ENCODE results near the gene SCUBE1. TPM values are rescaled to one million over a fixed set of nuclear protein-coding genes. Genes with fewer than 3 reads are reported as not detected.
"Not testable (repeated sequence)": the region's sequence is repeated elsewhere in the genome, so short reads cannot be mapped to it uniquely, and the experiment has no call there.

Gene SCUBE1
- total RNA-seq, 4 donors from 2014 or later, result 0.38 to 4.0 (median 2.1) TPM

- Histone ChIP-seq H3K9me3 (no peaks in the 10 kb centered on the region), H3K36me3 (no peaks in the 10 kb centered on the region), H3K4me1 (no peaks in the 10 kb centered on the region), H3K27ac (no peak overlapping the region), H3K4me3 (no peak overlapping the region), H3K27me3 (peaks cover 0 to 34% (median 0%) of the 10 kb centered on the region in 4 donors)
- intact Hi-C loops (cut with DNase I), result no loop called here
- 87 to 90% methylated on average over 9 of the region's 9 CpGs for WGBS, 2 donors
- no peak for DNase-seq
- no peak for TF ChIP-seq POLR2A (IDR thresholded peaks at IDR 0.05)
- no peak for TF ChIP-seq CTCF (IDR thresholded peaks at IDR 0.05)
These were observed 17.4 kb upstream of the SCUBE1 start for GRCh38 chr22:43360576-43360975.

DNA sequence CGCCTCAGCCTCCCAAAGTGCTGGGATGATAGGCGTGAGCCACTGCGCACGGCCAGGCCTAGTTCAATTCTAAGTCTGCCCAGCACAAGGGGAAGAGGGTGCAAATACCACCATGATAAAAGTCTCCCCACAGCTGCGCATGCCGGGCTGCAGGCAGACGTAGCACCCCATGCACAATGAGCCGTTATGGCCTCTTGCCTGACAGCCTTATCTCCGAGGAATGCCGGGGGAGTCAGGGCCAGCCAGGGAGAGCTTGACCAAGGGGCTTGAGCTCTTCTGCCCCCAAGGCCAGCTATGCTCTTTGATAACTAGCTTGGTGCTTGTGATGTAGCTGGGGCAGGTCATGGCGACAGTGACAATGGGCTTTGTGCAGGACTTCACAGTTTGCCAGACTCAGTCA, 13.7 kb upstream of the SCUBE1 start:
- Histone ChIP-seq H3K4me1 (no peaks in the 10 kb centered on the region), H3K4me3 (no peak overlapping the region), H3K36me3 (no peaks in the 10 kb centered on the region), H3K27me3 (peaks cover 0 to 16% (median 0%) of the 10 kb centered on the region in 4 donors), H3K27ac (no peak overlapping the region), H3K9me3 (no peaks in the 10 kb centered on the region)
- intact Hi-C loops (cut with DNase I), result no loop called here
- DNase-seq, result no peak
- WGBS, 2 donors, result 87 to 88% methylated on average over 4 to 7 of the region's 11 CpGs
- no peak for TF ChIP-seq POLR2A (IDR thresholded peaks at IDR 0.05)
- TF ChIP-seq CTCF (IDR thresholded peaks at IDR 0.05), result no peak

DNA sequence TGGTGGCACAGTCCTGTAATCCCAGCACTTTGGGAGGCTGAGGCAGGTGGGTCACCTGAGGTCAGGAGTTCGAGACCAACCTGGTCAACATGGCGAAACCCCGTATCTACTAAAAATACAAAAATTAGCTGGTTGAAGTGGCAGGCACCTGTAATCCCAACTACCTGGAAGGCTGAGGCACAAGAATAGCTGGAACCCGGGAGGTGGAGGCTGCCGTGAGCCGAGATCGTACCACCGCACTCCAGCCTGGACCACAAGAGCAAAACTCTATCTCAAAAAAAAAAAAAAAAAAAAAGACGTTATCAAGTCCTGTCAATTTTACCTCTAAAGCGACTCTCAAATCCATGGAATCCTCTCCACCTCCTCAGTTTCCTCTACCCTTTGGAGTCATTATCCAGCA, 12.5 kb upstream of the SCUBE1 start:
- H3K27ac ChIP-seq; H3K4me1 ChIP-seq; H3K4me3 ChIP-seq; H3K9me3 ChIP-seq; intact Hi-C loops (cut with DNase I); H3K36me3 ChIP-seq; DNase-seq: not testable (repeated sequence)
- peaks cover 0 to 12% (median 0%) of the 10 kb centered on the region in 4 donors for H3K27me3 ChIP-seq
- WGBS, 2 donors, result 87 to 91% methylated on average over 9 to 10 of the region's 10 CpGs

GRCh38 chr22:43351966-43352345, 8.8 kb upstream of the SCUBE1 start:
- H3K9me3 ChIP-seq, result no peaks in the 10 kb centered on the region
- H3K36me3 ChIP-seq, result no peaks in the 10 kb centered on the region
- DNase-seq, result no peak
- intact Hi-C loops (cut with DNase I), result no loop called here
- H3K27me3 ChIP-seq, result peaks cover 0 to 41% (median 0%) of the 10 kb centered on the region in 4 donors
- WGBS, 2 donors, result 54 to 55% methylated on average over 5 of the region's 5 CpGs
- TF ChIP-seq CTCF (IDR thresholded peaks at IDR 0.05) (no peak), POLR2A (IDR thresholded peaks at IDR 0.05) (no peak)
- no peak overlapping the region for H3K4me3 ChIP-seq
- no peak overlapping the region for H3K27ac ChIP-seq
- no peaks in the 10 kb centered on the region for H3K4me1 ChIP-seq

DNA sequence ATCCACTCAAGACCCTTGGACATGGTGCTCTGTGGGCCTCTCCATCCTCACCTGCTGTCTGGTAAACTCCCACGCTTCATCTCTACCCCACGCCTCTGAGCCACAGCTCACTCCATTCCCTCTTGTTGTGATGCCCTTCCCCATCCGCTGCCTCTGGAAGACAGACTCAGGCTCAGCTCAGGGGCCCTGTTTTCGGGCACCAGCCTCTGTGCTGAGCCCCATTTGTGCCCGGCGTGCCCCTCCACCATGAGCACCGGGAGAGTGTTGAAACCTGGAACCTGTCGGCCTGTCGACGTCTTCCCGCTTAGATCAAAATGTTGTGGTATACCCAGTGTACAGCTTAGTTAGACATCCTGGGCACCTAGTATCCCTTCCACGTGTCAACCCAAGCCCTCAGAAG, 6.5 kb upstream of the SCUBE1 start:
- 86 to 95% methylated on average over 8 to 12 of the region's 12 CpGs for WGBS, 2 donors

More for the DNA sequence above, 6.5 kb upstream of the SCUBE1 start:
- intact Hi-C loops (cut with DNase I), result loop anchor here (10.0 kb wide), 1 partner anchor 115 kb away; no protein-coding TSS in a partner anchor
- Histone ChIP-seq H3K9me3 (no peaks in the 10 kb centered on the region), H3K4me3 (no peak overlapping the region), H3K27me3 (peaks cover 0 to 64% (median 2%) of the 10 kb centered on the region in 4 donors), H3K36me3 (no peaks in the 10 kb centered on the region), H3K27ac (no peak overlapping the region), H3K4me1 (peaks cover 0 to 10% (median 0%) of the 10 kb centered on the region in 3 donors)
- no peak for DNase-seq
- TF ChIP-seq CTCF (IDR thresholded peaks at IDR 0.05) (no peak), POLR2A (IDR thresholded peaks at IDR 0.05) (no peak)

Measured in esophagus squamous epithelium (tissue), 5 donors.